ENCODE measurements around the gene BCR. TPM values are rescaled to one million over a fixed set of nuclear protein-coding genes. Genes with fewer than 3 reads are reported as not detected.

BCR gene
- total and polyA plus RNA-seq, 2 donors (not counting 1 experiment from before 2014, with no cell fraction given) = 15.7 to 66.6 TPM

DNA sequence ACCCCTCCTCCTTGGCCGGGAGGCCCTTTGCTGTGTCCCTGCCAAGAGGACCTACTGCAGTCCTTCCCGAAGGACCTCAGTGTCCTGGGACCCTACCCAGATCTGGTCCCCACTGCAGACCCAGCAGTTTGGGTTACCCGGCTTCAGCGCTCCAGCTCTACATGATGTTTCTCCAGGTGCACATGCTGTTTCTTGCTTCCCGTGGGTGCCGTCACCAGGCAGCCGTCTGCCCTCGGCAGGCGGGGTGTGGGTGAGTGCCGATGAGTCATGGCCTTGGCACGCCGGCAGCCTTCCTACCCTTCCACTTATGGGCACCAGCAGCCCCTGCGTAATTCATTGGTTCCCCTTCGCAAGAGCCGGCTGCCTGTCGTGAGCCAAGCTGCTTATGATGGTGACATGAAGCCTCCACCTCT is 101.8 kb downstream of the BCR start:
- Histone ChIP-seq H3K36me3 (ENCODE audit: control insufficient read depth, insufficient read depth, low read length) (no peaks in the 10 kb centered on the region), H3K9ac (ENCODE audit: insufficient read depth, low read length) (no peak overlapping the region), H3K4me3 (replicated peaks in 1 of 4; ENCODE audit: control extremely low read depth in 1 of 4, insufficient read depth in 1 of 4, low read depth in 3 of 4, low read length in 4 of 4) (no peak overlapping the region), H3K27me3 (ENCODE audit: control insufficient read depth, insufficient read depth, low read length) (no peaks in the 10 kb centered on the region), H3K27ac (ENCODE audit: insufficient read depth, low read length) (no peak overlapping the region), H3K4me2 (ENCODE audit: extremely low read depth, insufficient read depth, low read length) (no peak overlapping the region), H4K20me1 (ENCODE audit: control insufficient read depth, extremely low read depth, insufficient read depth, low read length) (no peaks in the 10 kb centered on the region), H3K4me1 (ENCODE audit: control insufficient read depth, extremely low read depth, insufficient read depth, low read length) (no peaks in the 10 kb centered on the region), H3K9me3 (ENCODE audit: control insufficient read depth, insufficient read depth, low read depth, low read length) (no peaks in the 10 kb centered on the region), H3K79me2 (ENCODE audit: control insufficient read depth, insufficient read depth, low read length) (no peaks in the 10 kb centered on the region), H2AFZ (ENCODE audit: low read length) (no peak overlapping the region)
- peak; percentile 66 to 91 for DNase-seq (ENCODE audit: low read depth in 2 of 2)
- peak in 1 of 2 donors; percentile 2 for TF ChIP-seq CTCF (conservative IDR thresholded peaks at IDR 0.05 in 1 of 2, IDR thresholded peaks at IDR 0.05 in 1 of 2; ENCODE audit: low read depth in 1 of 2, low read length in 2 of 2)
- TF ChIP-seq EZH2 (IDR thresholded peaks at IDR 0.05; ENCODE audit: low read length, missing control alignments) = no peak

GRCh38 chr22:23282516-23282915 is 102.2 kb downstream of the BCR start:
- Histone ChIP-seq H3K4me2 (ENCODE audit: extremely low read depth, insufficient read depth, low read length) (no peak overlapping the region), H3K36me3 (ENCODE audit: control insufficient read depth, insufficient read depth, low read length) (no peaks in the 10 kb centered on the region), H4K20me1 (ENCODE audit: control insufficient read depth, extremely low read depth, insufficient read depth, low read length) (no peaks in the 10 kb centered on the region), H2AFZ (ENCODE audit: low read length) (no peak overlapping the region), H3K9ac (ENCODE audit: insufficient read depth, low read length) (no peak overlapping the region), H3K4me1 (ENCODE audit: control insufficient read depth, extremely low read depth, insufficient read depth, low read length) (no peaks in the 10 kb centered on the region), H3K4me3 (replicated peaks in 1 of 4; ENCODE audit: control extremely low read depth in 1 of 4, insufficient read depth in 1 of 4, low read depth in 3 of 4, low read length in 4 of 4) (no peak overlapping the region), H3K79me2 (ENCODE audit: control insufficient read depth, insufficient read depth, low read length) (no peaks in the 10 kb centered on the region), H3K9me3 (ENCODE audit: control insufficient read depth, insufficient read depth, low read depth, low read length) (no peaks in the 10 kb centered on the region), H3K27ac (ENCODE audit: insufficient read depth, low read length) (no peak overlapping the region), H3K27me3 (ENCODE audit: control insufficient read depth, insufficient read depth, low read length) (no peaks in the 10 kb centered on the region)
- DNase-seq (ENCODE audit: low read depth in 2 of 2) = no peak
- no peak for TF ChIP-seq CTCF (conservative IDR thresholded peaks at IDR 0.05 in 1 of 2, IDR thresholded peaks at IDR 0.05 in 1 of 2; ENCODE audit: low read depth in 1 of 2, low read length in 2 of 2)
- TF ChIP-seq EZH2 (IDR thresholded peaks at IDR 0.05; ENCODE audit: low read length, missing control alignments) = no peak

- Histone ChIP-seq H3K4me2 (ENCODE audit: extremely low read depth, insufficient read depth, low read length) (no peak overlapping the region), H2AFZ (ENCODE audit: low read length) (no peak overlapping the region), H3K4me1 (ENCODE audit: control insufficient read depth, extremely low read depth, insufficient read depth, low read length) (no peaks in the 10 kb centered on the region), H3K9me3 (ENCODE audit: control insufficient read depth, insufficient read depth, low read depth, low read length) (no peaks in the 10 kb centered on the region), H3K36me3 (ENCODE audit: control insufficient read depth, insufficient read depth, low read length) (no peaks in the 10 kb centered on the region), H3K79me2 (ENCODE audit: control insufficient read depth, insufficient read depth, low read length) (no peaks in the 10 kb centered on the region), H3K9ac (ENCODE audit: insufficient read depth, low read length) (no peak overlapping the region), H3K27ac (ENCODE audit: insufficient read depth, low read length) (no peak overlapping the region), H3K4me3 (replicated peaks in 1 of 4; ENCODE audit: control extremely low read depth in 1 of 4, insufficient read depth in 1 of 4, low read depth in 3 of 4, low read length in 4 of 4) (no peak overlapping the region), H4K20me1 (ENCODE audit: control insufficient read depth, extremely low read depth, insufficient read depth, low read length) (no peaks in the 10 kb centered on the region), H3K27me3 (ENCODE audit: control insufficient read depth, insufficient read depth, low read length) (no peaks in the 10 kb centered on the region)
- TF ChIP-seq EZH2 (IDR thresholded peaks at IDR 0.05; ENCODE audit: low read length, missing control alignments) (no peak), CTCF (conservative IDR thresholded peaks at IDR 0.05 in 1 of 2, IDR thresholded peaks at IDR 0.05 in 1 of 2; ENCODE audit: low read depth in 1 of 2, low read length in 2 of 2) (no peak)
- DNase-seq (ENCODE audit: low read depth in 2 of 2) = no peak
Observed at GRCh38 chr22:23282986-23283385, 102.7 kb downstream of the BCR start.
